Neutrophil (primary cell): ENCODE results near the gene NUFIP2.

Experiments used
- H3K27ac ChIP-seq: fragments of 200-600 bp; sonication (generic); 2 replicates; pipeline ENCODE4 v1.5.1; 2016; ENCODE audit warnings: mild to moderate bottlenecking, moderate library complexity
- H3K27me3 ChIP-seq: fragments of 200-600 bp; sonication (generic); 2 replicates; pipeline ENCODE4 v1.6.0; 2016; ENCODE audit warnings: mild to moderate bottlenecking
- H3K36me3 ChIP-seq: fragments of 200-600 bp; sonication (generic); 2 replicates; pipeline ENCODE4 v1.5.1; 2017
- H3K4me1 ChIP-seq, 2 experiments: fragments of 200-600 bp in 1 of 2; sonication (generic) in 1 of 2; 1 replicate in 1 of 2; 2 replicates in 1 of 2; pipeline versions ENCODE4 v1.5.1 to v1.6.1; 2013 to 2016; ENCODE audit warnings: low read depth in 1 of 2, low read length in 1 of 2, mild to moderate bottlenecking in 1 of 2, moderate library complexity in 1 of 2; ENCODE audit not compliant: control insufficient read depth in 1 of 2, insufficient read depth in 1 of 2
- H3K4me3 ChIP-seq, 2 experiments: fragments of 200-600 bp in 1 of 2; sonication (generic) in 1 of 2; 1 replicate in 1 of 2; 2 replicates in 1 of 2; pipeline ENCODE4 v1.5.1; 2013 to 2016; ENCODE audit warnings: low read depth in 1 of 2, low read length in 1 of 2, mild to moderate bottlenecking in 1 of 2, moderate library complexity in 1 of 2
- H3K9me3 ChIP-seq: fragments of 200-600 bp; sonication (generic); 2 replicates; pipeline ENCODE4 v1.5.1; 2016
- CTCF ChIP-seq: fragments of 200-600 bp; sonication (generic); IDR thresholded peaks from 2 replicates; pipeline ENCODE4 v1.5.1; 2016; ENCODE audit warnings: antibody characterized with exemption

The NUFIP2 gene

GRCh38 chr17:29255926-29256522 lies 37.9 kb downstream of the NUFIP2 start:
- Histone ChIP-seq H3K4me3 (no peak overlapping the region), H3K4me1 (peaks cover 26 to 27% of the 10 kb centered on the region in 2 experiments), H3K36me3 (peaks cover 37% of the 10 kb centered on the region), H3K27me3 (no peaks in the 10 kb centered on the region), H3K27ac (peak overlapping the region; percentile 61), H3K9me3 (no peaks in the 10 kb centered on the region)
- no peak for TF ChIP-seq CTCF

DNA sequence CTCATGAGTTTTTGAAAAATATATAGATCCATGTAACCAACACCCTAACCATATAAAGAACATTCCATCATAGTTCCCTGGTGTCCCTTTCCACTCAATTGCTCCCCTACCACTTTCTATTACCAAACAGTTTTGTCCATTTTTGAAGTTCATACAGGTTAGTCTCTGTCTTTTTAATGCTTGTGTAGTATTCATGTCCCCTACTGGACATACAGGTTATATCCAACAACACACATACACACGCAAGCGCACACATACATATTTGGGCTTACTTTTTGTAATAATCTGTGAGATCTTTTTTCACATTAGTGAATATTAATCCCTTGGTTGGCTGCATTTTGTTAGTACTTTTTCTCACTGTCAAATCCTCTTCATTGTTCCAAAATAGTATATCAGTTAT lies 40.9 kb downstream of the NUFIP2 start:
- Histone ChIP-seq H3K27me3 (no peaks in the 10 kb centered on the region), H3K4me3 (no peak overlapping the region), H3K36me3 (peaks cover 11% of the 10 kb centered on the region), H3K9me3 (no peaks in the 10 kb centered on the region), H3K4me1 (peaks cover 21 to 22% of the 10 kb centered on the region in 2 experiments), H3K27ac (no peak overlapping the region)
- TF ChIP-seq CTCF, result no peak

DNA sequence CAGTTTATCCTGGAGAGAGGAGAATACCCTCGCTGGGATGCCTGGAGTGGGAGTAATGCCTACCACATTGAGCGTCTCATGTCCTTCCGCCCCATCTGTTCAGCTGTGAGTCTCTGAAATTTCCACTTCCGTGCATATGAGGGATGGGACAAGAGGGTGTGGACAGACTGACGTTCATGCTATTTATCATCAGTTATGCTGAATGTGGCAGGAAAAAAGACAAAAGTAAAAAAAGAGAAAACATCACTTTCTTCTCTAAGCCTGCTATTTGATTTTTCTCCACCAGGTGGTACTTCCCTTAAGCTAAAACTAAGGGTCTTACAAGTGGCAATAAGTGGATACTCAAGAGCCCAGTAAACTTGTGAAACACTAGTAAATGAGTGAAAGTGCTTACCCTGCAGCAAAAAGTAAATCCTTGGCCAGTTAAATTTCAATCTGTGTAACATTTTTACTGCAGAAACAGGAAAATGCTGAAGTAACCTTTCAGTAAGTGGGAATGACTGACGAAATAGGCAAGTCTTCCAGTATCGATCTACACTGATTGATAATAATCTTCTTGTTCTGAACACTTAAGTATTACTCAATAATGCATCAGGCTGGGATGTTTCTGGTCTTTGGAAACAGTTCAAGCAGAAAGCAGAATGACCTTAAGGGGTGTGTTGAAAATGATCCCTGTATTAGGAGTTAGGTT lies 41.7 kb downstream of the NUFIP2 start:
- H3K4me3 ChIP-seq, result no peak overlapping the region
- TF ChIP-seq CTCF, result no peak
- no peaks in the 10 kb centered on the region for H3K9me3 ChIP-seq
- peaks cover 16% of the 10 kb centered on the region in 2 experiments for H3K4me1 ChIP-seq
- no peak overlapping the region for H3K27ac ChIP-seq
- no peaks in the 10 kb centered on the region for H3K27me3 ChIP-seq
- H3K36me3 ChIP-seq, result peaks cover 11% of the 10 kb centered on the region

- Histone ChIP-seq H3K4me1 (peaks cover 20 to 21% of the 10 kb centered on the region in 2 experiments), H3K27ac (peak overlapping the region; percentile 25), H3K4me3 (no peak overlapping the region), H3K27me3 (no peaks in the 10 kb centered on the region), H3K36me3 (peaks cover 11% of the 10 kb centered on the region), H3K9me3 (no peaks in the 10 kb centered on the region)
- TF ChIP-seq CTCF, result no peak
Observed at GRCh38 chr17:29251184-29251583, 42.8 kb downstream of the NUFIP2 start.

DNA sequence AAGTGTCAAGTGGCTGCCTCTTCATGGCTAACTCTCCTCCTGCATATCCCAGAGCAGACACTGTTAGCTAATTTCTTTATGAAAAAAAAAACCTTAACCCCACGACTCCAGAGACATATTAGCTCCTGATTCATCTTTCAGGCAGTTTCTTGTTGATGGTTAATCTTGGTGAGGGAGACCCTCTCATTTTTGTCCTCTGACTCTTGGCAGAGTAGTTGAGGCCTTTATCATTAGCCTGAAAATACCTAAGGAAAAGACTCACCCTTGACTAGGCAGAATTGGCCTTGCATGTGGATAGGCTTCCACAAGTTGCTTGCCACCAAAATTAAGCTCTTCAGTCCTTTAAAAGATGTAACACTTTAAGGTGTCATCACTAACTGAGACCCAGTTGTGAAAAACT lies 43.3 kb downstream of the NUFIP2 start:
- Histone ChIP-seq H3K9me3 (no peaks in the 10 kb centered on the region), H3K4me1 (peaks cover 15 to 17% of the 10 kb centered on the region in 2 experiments), H3K27me3 (no peaks in the 10 kb centered on the region), H3K4me3 (no peak overlapping the region), H3K36me3 (peaks cover 11% of the 10 kb centered on the region), H3K27ac (peak overlapping the region; percentile 25)
- no peak for TF ChIP-seq CTCF
